Activated naive CD4-positive, alpha-beta T cell treated with anti-CD3 and anti-CD28 coated beads, Interleukin-2, amount 50 U/mL, for 16 hours (primary cell): ENCODE measurements around the gene CHRNG.

Source experiments
- DNase-seq: peaks from one replicate; pipeline ENCODE4 v3.0.0-alpha.2; 2020

Gene CHRNG

DNA sequence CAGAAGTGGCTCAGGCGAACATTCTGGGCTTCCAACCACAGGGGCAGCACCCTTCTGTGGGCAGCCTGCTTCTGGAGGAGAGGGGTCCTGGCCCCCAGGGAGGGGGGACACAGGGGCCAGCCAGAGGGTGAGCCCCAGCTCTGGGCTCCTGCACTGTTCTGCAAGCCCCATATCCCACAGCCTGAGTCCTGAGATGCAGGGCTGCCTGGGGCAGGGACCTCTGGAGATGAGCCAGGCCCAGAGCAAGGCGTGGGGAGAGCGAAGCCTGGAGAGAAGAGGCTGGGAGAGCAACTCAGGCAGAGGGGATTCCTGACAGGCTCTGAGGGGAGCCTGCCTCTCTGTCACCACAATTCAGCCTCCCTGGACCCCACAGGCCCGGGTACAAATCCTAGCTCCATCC is 32.8 kb upstream of the CHRNG start:
- DNase-seq: no peak

DNA sequence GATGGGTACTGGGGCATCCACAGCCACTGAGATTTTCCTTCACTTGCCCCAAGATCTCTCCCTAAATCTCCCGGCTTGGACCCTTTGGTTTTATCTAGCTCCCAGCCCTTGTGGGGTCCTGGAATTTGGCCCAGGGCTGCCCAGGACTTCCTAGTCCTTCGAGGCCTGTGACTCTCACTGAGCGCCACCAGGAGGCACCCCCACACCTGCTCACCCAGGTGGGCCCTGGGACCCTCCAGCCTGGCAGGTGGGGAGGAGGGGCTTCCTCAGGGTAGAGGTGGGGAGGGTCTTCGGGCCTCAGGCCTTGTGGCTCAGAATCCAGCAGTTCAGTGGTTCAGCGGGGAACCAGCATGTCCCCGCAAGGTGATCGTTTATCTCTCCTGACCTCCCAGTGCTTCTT is 31.2 kb upstream of the CHRNG start:
- no peak for DNase-seq

DNA sequence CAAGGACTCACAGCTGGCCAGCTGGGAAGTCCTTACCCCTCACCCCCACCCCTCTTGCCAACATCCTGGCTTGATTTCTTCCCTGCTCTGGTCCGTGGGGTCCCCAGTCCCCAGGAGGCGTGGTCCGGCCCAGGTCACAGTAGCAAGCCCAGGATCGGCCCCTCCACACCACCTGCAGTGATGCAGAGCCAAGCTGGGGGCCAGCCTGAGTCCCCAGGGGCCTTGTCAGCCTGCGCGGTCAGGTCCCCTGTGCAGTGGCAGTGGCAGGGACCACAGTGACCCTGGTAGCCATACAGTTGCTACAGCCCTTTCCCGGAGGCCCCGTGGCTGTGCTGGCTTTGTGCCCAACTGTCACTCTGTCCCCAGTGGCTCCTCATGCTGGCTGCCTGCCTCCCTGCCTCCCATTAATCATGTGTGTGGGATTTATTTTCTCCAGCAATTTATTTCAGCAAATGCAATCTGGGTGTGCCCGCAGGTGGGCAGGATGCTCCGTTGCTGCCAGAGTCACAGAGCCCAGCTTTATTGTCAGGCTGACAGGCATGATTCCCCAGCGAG is 28.1 kb upstream of the CHRNG start:
- DNase-seq: no peak

DNA sequence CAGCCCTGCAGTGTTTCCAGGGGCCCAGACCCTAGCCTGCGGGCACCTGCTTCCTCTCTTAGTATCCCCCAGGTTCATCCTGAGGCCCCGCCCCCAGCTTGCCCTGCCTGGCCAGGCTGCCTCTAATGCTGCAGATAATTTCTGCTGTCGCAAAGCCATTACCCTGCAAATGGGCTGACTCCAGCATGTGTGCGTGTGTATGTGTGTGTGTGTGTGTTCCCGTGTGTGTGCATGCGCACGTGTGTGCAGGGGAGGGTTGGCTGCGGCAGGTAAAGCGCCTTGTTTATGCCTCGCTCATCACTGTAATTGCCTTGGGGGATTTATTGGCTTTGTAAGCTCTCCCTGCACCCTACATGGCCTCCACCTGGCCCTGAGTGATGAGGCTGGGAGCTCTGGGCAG is 26.9 kb upstream of the CHRNG start:
- DNase-seq: no peak

DNA sequence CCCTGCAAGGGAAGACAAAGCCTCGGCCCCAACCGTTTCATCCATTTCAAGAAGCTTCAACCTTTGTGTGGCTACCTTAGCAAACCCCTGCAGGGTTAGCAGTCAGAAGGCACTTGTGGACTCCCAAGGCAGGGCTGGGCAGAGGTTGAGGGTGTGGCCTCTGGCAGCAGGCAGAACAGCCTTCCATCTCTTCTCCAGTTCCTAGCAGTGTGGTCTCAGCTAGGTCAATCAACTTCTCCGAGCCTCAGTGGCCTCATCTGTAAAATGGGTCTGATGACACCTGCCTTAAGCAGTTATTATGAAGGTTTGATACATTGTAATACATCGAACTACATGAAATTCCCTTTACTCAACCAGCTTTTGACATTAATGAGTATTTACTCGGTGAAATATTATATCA is 26.1 kb upstream of the CHRNG start:
- no peak for DNase-seq

DNA sequence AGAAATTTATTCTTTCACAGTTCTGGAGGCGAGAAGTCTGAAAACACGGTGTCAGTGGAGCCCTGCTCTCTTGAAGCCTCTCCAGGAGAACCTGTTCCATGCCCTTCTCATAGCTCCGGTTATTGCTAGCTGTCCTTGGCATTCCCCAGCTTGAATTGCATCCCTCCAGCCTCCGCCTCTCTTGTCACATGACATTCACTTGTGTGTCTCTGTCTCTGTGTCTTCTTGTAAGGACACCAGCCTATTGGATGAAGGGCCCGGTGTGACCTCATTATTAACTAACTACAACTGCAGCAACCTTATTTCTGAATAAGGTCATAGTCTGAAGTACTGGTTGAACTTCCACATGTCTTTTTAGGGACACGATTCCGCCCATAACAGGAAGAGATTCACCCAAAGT is 23.9 kb upstream of the CHRNG start:
- DNase-seq: no peak

DNA sequence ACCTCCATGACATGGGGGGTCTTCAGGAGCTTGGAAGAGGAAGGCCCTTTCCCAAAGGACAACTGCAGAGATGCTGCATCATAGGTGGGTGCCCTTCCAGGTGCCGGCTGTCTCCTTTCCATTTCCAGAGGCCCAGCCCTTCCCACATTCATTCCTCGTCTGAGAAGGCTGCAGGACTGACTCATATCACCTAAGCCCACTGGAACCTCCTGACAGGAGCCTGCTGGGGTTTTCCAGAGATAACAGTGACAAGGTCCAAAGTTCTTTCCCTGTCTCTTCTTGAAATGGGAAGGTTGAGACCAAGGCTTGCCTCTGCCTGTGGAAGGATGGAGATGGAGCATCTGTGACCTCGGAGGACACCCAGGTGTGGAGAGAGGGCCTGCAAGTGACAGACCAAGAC is 22.9 kb upstream of the CHRNG start:
- DNase-seq: no peak

DNA sequence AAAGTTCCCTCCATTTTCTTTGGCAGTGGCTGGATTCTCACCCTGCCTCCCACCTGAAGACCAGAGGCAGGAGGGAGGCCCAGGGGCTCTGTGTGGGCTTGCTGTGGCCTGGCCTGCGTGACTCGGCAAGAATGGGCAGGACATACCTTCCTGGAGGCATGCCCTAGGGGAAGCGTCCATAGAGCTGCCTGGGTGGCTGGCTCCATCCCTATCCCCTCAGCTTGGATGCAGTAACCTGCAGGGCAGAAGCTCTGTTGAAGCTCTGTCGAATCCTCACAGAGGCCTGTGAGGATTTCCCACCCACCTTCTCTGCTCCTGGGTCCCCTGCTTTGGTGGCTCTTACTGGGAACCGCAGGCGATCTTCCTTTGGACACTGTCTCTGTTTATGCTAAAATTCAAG is 20.6 kb upstream of the CHRNG start:
- DNase-seq: no peak

DNA sequence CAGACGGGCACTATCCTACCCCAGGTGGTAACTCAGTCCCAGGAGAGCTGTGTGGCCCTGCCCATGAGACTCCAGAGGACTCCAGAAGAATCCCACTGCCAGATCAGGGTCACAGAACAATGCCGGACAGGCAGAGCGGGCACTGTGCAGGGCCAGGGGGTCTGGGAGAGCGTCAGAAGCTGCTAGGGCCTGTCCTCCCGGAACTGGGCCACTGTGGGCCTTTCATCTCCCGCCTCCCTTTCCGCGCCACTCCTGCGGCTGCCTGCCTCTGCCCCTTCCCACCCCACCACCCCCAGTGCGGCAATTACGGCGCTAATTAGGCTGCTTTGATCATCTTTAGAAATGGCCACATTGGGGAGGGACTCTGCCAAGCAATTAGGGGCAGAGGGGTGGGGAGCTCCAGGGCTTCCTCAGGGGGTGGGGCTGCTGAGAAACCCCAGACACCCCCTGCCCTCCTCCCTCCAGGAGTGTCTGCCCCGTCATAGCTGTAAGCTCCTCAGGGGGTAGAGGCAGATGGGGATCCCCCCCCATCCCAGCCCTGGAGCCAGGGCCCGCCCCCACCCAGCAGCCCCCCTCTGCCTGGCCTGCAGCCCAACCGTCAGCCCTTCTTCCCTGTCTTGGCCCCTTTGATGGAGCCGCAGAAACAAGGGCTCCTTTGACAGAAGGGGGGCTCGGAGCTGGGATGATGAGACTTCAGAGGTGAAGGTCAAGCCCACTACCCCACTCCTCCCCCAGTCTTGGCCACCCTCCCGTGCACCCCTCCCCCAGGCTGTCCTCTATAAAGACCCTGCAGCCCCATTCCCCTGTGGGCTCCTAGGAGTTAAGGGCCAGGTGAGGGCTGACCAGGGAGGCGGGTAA is 19.7 kb upstream of the CHRNG start, which contains the start of gene PRSS56:
Gene PRSS56 (plus strand): TSS at position 808 of the 858 bp plus-strand sequence. CDS start 211 bp downstream, outside the sequence.
- DNase-seq: no peak

DNA sequence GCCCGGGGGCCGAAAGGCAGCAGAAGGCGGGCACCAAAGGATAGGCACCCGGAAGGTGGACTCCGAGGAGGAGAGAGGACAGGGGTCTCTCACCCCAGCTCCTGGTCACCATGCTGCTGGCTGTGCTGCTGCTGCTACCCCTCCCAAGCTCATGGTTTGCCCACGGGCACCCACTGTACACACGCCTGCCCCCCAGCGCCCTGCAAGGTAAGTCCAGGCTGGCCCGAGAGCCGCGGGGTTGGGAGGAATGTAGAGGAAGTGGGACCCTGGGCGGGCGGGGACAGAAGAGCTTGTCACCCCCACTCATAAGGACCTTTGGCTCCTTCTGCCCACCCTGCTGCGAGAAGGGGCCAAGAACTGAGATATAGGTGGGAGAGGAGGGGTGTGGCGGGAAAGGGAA is 19.0 kb upstream of the CHRNG start:
- no peak for DNase-seq

DNA sequence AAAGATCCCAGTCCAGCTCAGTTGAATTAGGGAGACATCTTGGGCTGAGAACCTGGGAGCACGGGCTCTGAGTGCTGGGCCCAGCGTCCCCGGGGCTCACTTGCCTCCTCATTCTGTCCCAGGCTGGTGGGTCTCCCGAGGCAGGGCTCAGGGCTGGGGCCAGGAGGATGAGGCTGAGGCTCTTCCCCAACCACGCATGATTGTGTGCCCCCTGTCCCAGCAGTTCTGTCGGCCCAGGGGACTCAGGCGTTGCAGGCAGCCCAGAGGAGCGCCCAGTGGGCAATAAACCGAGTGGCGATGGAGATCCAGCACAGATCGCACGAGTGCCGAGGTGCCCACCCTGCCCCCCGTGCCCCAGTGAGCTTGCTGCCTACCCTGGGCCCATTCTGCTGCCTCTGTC is 18.4 kb upstream of the CHRNG start:
- DNase-seq: no peak

DNA sequence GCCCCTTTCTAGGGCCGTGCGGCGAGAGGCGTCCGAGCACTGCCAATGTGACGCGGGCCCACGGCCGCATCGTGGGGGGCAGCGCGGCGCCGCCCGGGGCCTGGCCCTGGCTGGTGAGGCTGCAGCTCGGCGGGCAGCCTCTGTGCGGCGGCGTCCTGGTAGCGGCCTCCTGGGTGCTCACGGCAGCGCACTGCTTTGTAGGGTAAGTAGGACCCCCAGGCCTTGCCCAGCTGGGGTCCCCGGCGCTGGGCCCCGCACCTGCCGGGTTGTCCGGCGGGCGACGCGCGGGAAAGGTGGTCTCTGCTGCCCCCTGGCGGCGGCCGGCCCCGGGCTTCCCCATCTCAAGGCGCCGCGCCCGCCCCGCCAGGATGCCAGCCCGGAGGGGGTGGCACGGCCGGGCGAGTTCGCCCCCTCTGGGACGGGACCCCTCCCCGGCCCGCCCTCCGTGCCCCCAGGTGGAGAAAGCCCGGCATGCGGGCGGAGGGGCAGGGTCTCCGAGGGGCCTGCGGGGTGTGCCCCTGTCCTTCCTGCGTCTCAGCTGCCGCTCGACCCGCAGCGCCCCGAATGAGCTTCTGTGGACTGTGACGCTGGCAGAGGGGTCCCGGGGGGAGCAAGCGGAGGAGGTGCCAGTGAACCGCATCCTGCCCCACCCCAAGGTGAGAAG is 17.4 kb upstream of the CHRNG start:
- DNase-seq: peak; percentile 71

DNA sequence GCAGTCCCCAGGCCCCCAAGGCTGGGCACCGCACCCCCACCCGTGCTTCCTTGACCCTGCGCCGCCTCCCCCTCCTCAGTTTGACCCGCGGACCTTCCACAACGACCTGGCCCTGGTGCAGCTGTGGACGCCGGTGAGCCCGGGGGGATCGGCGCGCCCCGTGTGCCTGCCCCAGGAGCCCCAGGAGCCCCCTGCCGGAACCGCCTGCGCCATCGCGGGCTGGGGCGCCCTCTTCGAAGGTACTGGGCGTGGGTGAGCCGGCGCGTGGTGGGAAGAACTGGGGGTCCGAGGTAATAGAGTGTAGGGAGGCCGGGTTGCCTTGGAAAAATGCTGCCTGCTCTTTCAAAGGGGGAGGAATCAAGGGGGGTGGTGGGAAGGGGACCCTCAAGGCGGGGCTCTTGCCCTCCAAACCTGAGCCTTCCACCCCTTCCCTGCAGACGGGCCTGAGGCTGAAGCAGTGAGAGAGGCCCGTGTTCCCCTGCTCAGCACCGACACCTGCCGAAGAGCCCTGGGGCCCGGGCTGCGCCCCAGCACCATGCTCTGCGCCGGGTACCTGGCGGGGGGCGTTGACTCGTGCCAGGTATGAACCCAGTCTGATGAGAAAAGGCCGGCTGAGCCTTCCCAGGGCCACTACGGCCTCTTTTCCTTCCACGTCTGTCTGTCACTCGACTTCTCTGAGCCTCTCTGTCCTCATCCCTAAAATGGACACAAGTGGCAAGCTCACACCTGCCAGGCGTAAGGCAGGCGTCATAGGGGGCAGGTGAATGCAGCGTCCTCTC is 16.7 kb upstream of the CHRNG start:
- no peak for DNase-seq

DNA sequence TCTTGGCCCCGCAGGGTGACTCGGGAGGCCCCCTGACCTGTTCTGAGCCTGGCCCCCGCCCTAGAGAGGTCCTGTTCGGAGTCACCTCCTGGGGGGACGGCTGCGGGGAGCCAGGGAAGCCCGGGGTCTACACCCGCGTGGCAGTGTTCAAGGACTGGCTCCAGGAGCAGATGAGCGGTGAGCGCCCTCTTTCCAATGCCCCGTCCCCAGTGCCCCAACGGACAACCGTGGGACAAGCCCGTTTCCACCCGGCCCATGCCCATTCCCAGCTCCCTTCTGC is 16.1 kb upstream of the CHRNG start:
- no peak for DNase-seq

DNA sequence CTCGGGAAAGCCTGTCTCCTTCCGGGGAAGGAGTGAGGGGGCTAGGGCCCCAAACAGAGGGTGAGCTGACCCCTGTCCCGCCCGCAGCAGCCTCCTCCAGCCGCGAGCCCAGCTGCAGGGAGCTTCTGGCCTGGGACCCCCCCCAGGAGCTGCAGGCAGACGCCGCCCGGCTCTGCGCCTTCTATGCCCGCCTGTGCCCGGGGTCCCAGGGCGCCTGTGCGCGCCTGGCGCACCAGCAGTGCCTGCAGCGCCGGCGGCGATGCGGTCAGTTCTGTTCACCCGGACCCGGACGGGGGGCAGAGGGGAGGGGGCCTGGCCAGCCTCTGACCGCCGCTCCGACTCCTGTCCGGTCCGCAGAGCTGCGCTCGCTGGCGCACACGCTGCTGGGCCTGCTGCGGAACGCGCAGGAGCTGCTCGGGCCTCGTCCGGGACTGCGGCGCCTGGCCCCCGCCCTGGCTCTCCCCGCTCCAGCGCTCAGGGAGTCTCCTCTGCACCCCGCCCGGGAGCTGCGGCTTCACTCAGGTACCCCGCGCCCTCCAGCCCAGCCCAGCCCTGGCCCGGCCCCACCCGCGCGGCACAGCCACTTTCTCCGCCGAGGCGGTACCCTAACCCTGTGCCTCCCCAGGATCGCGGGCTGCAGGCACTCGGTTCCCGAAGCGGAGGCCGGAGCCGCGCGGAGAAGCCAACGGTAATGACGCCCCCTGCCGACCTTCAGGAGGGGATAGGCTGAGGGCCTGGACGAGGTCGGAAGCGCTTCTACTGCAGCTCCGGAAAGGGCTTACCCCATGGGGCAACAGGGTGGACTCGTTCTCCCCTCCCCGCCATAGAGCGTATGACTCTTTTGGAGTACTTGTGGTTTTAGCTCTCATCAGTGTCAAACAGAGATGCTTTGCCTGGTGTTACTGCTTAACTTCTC is 15.6 kb upstream of the CHRNG start:
- DNase-seq: no peak

DNA sequence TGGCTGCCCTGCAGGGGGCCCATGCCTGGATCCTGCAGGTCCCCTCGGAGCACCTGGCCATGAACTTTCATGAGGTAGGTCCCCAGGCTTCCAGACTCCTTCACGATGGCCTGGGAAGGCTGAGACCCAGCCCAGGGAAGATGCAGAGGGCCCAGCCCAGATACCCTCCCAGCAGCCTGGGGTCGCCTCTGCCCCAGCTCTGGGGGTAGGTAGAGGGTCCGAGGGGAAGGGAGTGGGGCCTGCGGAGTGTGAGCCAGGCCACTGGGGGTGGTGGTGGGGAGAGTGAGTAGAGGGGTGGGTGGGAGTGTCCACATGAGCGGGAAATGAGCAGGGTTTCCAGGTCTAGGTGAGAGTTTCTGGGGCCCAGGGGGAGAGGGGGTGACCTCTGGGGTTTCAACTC is 14.7 kb upstream of the CHRNG start:
- no peak for DNase-seq

DNA sequence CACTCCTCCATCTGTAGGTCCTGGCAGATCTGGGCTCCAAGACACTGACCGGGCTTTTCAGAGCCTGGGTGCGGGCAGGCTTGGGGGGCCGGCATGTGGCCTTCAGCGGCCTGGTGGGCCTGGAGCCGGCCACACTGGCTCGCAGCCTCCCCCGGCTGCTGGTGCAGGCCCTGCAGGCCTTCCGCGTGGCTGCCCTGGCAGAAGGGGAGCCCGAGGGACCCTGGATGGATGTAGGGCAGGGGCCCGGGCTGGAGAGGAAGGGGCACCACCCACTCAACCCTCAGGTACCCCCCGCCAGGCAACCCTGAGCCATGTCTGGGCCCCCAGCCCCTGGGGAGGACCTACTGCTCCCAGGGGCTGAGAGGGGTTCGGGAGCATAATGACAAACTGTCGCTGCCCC is 14.3 kb upstream of the CHRNG start:
- DNase-seq: no peak

DNA sequence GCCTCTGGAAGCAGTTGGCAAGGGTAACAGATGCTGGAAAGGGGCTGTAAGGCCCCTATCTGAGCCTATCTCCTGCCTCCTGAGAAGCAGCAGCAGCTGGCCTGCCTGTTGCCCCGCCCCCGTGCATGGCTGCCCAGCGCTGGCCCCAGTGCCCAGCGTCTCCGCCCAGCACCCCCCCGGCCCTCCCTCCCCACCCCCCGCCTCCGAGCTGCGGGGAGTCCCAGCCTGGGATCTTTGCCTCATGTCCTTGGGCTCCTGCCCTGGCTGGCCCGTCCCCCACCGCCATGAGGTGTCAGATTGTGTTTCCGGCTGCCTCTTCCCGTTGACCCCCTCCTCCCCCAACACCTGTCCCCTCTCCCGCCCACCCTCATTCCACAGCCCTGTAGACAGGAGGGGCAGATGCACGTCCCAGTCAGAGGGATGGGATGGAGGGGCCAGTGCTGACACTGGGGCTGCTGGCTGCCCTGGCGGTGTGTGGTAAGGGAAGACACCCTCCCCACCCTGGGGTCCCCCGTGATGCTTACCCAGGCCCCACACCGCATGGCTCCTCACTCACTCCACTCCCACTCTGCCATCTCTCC is 13.6 kb upstream of the CHRNG start, which contains the start of gene CHRND:
Gene CHRND (plus strand): TSS at position 370 of the 581 bp plus-strand sequence. CDS start 56 bp downstream, at position 426.
- DNase-seq: no peak

DNA sequence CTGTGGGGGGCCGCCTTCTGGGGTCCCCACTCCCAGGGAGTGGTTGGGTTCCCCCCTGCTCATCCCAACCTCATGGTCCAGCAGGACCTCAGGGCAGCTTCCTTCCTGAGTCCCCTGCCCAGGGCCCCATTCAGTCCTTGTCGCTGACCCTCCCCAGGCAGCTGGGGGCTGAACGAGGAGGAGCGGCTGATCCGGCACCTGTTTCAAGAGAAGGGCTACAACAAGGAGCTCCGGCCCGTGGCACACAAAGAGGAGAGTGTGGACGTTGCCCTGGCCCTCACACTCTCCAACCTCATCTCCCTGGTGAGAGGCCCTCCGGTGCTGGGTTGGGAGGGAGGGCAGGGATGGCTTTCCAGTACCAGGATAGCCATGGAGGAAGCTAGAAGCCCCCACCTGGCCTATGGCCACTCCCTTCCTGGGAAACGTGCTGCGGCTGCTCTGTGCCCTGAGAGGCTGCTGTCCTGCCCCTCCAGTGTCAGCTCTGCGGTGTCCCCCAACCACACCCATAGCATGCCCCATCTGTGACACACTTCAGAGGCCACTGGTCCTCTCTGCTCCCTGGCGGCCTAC is 13.0 kb upstream of the CHRNG start:
- DNase-seq: no peak

DNA sequence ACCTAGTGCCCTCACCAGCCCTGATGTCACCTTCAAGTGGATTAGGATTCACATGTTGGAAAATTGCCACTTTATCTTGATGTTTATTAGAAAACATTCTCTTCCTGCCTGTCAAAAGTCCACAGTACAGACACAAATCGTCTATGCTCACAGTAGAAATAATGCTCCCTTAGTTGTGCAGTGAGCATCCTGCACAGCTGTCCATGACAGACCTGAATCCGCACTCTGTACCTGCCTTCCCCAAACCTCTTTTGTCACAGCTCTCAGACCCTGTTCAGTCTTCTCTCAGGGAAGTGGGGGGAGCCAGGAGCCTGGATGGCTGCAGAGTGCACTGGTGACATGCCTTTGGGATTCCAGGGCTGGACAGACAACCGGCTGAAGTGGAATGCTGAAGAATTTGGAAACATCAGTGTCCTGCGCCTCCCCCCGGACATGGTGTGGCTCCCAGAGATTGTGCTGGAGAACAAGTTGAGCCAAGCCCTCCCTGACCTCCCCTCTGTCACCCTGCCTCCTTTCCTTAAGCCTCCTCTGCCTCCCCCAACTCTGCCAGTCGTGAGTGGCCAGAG is 11.5 kb upstream of the CHRNG start:
- no peak for DNase-seq

DNA sequence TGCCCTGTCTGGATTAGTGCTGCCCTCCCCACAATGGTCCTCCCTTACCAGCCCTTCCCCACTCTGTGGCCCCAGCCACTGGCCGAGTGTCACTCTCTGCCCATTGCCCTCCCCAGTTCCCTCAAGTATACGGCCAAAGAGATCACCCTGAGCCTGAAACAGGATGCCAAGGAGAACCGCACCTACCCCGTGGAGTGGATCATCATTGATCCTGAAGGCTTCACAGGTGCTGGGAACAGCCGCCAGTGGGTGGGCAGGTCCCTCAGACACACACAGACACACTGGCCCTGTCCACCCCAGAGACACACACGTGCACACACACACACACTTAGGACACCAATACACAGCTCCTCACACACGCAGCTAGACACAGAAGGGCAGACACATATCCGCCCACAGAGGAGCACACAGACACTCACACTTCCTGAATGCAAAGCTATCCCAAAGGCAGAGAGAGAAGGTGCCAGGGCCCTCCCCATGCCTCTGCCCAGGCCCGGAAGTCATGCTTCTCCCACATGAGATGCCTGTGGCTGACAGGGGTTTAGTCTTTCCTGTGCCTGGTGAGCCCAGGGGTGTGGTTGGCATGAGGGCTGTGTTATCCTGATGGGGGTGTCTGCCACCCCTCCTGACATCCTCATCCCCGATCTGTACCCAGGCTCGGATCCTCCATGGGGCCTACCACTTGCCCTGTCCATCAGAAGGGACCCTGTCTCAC is 10.6 kb upstream of the CHRNG start:
- no peak for DNase-seq
